Stimulated activated CD8-positive, alpha-beta memory T cell treated with anti-CD3 and anti-CD28 coated beads, Interleukin-7, amount 100 ng/mL, for 24 hours (primary cell): ENCODE results near the gene AGER.
"Not testable (repeated sequence)": the region's sequence is repeated elsewhere in the genome, so short reads cannot be mapped to it uniquely, and the experiment has no call there.

ENCODE experiments used
- DNase-seq: peaks from one replicate; pipeline ENCODE4 v3.0.0-alpha.2; 2020; ENCODE audit warnings: low read depth

Gene AGER

GRCh38 chr6:32148289-32149091 lies 35.6 kb downstream of the AGER start:
- no peak for DNase-seq

GRCh38 chr6:32147401-32148132 lies 36.5 kb downstream of the AGER start:
- no peak for DNase-seq

- DNase-seq, result no peak
Observed at GRCh38 chr6:32146687-32147086, 37.4 kb downstream of the AGER start.

- no peak for DNase-seq
Observed at GRCh38 chr6:32146287-32146686, 37.8 kb downstream of the AGER start.

GRCh38 chr6:32144238-32144637 lies 39.8 kb downstream of the AGER start:
- not testable (repeated sequence) for DNase-seq

- no peak for DNase-seq
Observed at GRCh38 chr6:32140420-32141046, 43.5 kb downstream of the AGER start.

GRCh38 chr6:32139590-32139989 lies 44.5 kb downstream of the AGER start:
- DNase-seq, result no peak

GRCh38 chr6:32137454-32137853 lies 46.6 kb downstream of the AGER start:
- no peak for DNase-seq

- no peak for DNase-seq
Observed at GRCh38 chr6:32133786-32134185, 50.3 kb downstream of the AGER start.

GRCh38 chr6:32132110-32132509 lies 51.9 kb downstream of the AGER start:
- DNase-seq, result no peak

- no peak for DNase-seq
Observed at GRCh38 chr6:32131439-32131948, 52.6 kb downstream of the AGER start.
